Endodermal cell (in vitro differentiated cells): ENCODE data around the gene MAPKAPK2. TPM values are rescaled to one million over a fixed set of nuclear protein-coding genes. Genes with fewer than 3 reads are reported as not detected.
"Not testable (repeated sequence)": the region's sequence is repeated elsewhere in the genome, so short reads cannot be mapped to it uniquely, and the experiment has no call there.

ENCODE experiments used
- DNase-seq: peaks from one replicate; pipeline ENCODE4 v3.0.0-alpha.2; 2017
- H3K27ac ChIP-seq: 2 replicates; pipeline ENCODE4 v1.5.1; 2013; ENCODE audit warnings: mild to moderate bottlenecking, low read depth, low read length, moderate library complexity
- H3K27me3 ChIP-seq: 2 replicates; pipeline ENCODE4 v1.6.1; 2013; ENCODE audit warnings: mild to moderate bottlenecking, low read length, moderate library complexity; ENCODE audit not compliant: insufficient read depth, control insufficient read depth, poor library complexity, severe bottlenecking
- H3K36me3 ChIP-seq: 2 replicates; pipeline ENCODE4 v1.7.0; 2013; ENCODE audit warnings: mild to moderate bottlenecking, low read length, moderate library complexity; ENCODE audit not compliant: control insufficient read depth, insufficient read depth
- H3K4me1 ChIP-seq: one replicate; pipeline ENCODE4 v1.7.0; 2013; ENCODE audit warnings: low read length; ENCODE audit not compliant: control insufficient read depth, insufficient read depth
- H3K4me3 ChIP-seq: 2 replicates; pipeline ENCODE4 v1.5.1; 2013; ENCODE audit warnings: mild to moderate bottlenecking, low read length, moderate library complexity
- H3K9ac ChIP-seq: 2 replicates; pipeline ENCODE4 v1.6.1; 2013; ENCODE audit warnings: mild to moderate bottlenecking, low read length, moderate library complexity; ENCODE audit not compliant: poor library complexity, severe bottlenecking; ENCODE audit errors: extremely low read depth
- H3K9me3 ChIP-seq: 2 replicates; pipeline ENCODE4 v1.6.1; 2013; ENCODE audit warnings: mild to moderate bottlenecking, low read length, moderate library complexity; ENCODE audit not compliant: control insufficient read depth
- H3K27ac Mint-ChIP-seq: 2 replicates; pipeline ENCODE4 v1.8.0; 2020; ENCODE audit warnings: mixed read lengths
- H3K27me3 Mint-ChIP-seq: 2 replicates; pipeline ENCODE4 v1.8.0; 2021; ENCODE audit warnings: mild to moderate bottlenecking, mixed read lengths; ENCODE audit not compliant: insufficient read depth
- H3K36me3 Mint-ChIP-seq: 2 replicates; pipeline ENCODE4 v1.8.0; 2020; ENCODE audit warnings: low read depth, mixed read lengths
- H3K4me1 Mint-ChIP-seq: 2 replicates; pipeline ENCODE4 v1.8.0; 2020; ENCODE audit warnings: mixed read lengths
- H3K4me3 Mint-ChIP-seq: 2 replicates; pipeline ENCODE4 v1.8.0; 2020; ENCODE audit warnings: mild to moderate bottlenecking, moderate library complexity, mixed read lengths
- H3K9me3 Mint-ChIP-seq: 2 replicates; pipeline ENCODE4 v1.8.0; 2020; ENCODE audit warnings: mild to moderate bottlenecking, mixed read lengths
- WGBS, 2 experiments: methylation state at CpG; one replicate each; pipeline versions ENCODE4 v1.1.5 to v1.1.7; 2013; ENCODE audit warnings: missing lambda C conversion rate in 2 of 2, mixed read lengths in 1 of 2; ENCODE audit not compliant: insufficient coverage in 1 of 2, insufficient read length in 1 of 2; 5-methylcytosine and 5-hydroxymethylcytosine counted together
- total RNA-seq, 2 donors: library from RNA; stranded (reverse); fragmentation: NEBNext Ultra II Directional in 1 of 2; extraction: Animal tissue kit (Norgen Biotek cat#: 25700) in 1 of 2; gene quantifications; 2 replicates in 1 of 2; 3 replicates in 1 of 2; pipeline ENCODE4 v1.2.1, GENCODE V29; 2021
- TF ChIP-seq, protein P1 (sequence below): fragments of 200-600 bp; sonication (generic); conservative IDR thresholded peaks from 2 replicates; pipeline ENCODE4 v1.5.0; 2021; ENCODE audit warnings: antibody characterized with exemption, mild to moderate bottlenecking

The MAPKAPK2 gene
- total RNA-seq, 2 donors from 2014 or later: 72.8 to 79.7 TPM

DNA sequence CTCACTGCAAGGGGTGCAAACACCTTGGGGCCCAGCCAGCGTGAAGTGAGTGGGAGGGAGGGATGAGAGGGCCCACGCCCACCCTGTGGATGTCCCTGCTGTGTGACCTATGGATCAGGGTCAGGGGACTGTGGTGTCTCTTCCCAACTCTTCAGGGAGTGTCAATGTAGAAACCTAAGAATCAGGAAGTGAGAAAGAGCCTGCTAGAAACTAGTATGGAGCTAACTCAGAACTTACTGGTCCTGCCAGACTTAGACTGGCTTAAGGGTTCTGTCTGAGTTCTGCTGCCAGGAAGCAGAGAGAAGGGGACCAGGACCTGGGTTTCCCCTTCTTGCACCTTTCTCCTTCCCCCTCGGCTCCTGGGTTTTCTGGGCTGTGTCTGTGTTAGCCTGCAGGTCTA lies 89.4 kb downstream of the MAPKAPK2 start:
- peaks cover 7% of the 10 kb centered on the region for H3K4me1 ChIP-seq
- Mint-ChIP-seq H3K4me3 (no peak overlapping the region), H3K27ac (no peak overlapping the region), H3K4me1 (peaks cover 26% of the 10 kb centered on the region), H3K27me3 (peaks cover 15% of the 10 kb centered on the region), H3K9me3 (no peaks in the 10 kb centered on the region), H3K36me3 (no peaks in the 10 kb centered on the region)
- TF ChIP-seq, protein P1, sequence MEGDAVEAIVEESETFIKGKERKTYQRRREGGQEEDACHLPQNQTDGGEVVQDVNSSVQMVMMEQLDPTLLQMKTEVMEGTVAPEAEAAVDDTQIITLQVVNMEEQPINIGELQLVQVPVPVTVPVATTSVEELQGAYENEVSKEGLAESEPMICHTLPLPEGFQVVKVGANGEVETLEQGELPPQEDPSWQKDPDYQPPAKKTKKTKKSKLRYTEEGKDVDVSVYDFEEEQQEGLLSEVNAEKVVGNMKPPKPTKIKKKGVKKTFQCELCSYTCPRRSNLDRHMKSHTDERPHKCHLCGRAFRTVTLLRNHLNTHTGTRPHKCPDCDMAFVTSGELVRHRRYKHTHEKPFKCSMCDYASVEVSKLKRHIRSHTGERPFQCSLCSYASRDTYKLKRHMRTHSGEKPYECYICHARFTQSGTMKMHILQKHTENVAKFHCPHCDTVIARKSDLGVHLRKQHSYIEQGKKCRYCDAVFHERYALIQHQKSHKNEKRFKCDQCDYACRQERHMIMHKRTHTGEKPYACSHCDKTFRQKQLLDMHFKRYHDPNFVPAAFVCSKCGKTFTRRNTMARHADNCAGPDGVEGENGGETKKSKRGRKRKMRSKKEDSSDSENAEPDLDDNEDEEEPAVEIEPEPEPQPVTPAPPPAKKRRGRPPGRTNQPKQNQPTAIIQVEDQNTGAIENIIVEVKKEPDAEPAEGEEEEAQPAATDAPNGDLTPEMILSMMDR: no peak
- no peaks in the 10 kb centered on the region for H3K27me3 ChIP-seq
- H3K36me3 ChIP-seq: no peaks in the 10 kb centered on the region
- H3K4me3 ChIP-seq: no peak overlapping the region
- H3K9ac ChIP-seq: no peak overlapping the region
- no peak for DNase-seq
- no peaks in the 10 kb centered on the region for H3K9me3 ChIP-seq
- no peak overlapping the region for H3K27ac ChIP-seq
- WGBS, 2 experiments: 87 to 100% methylated on average over 1 to 3 of the region's 3 CpGs

DNA sequence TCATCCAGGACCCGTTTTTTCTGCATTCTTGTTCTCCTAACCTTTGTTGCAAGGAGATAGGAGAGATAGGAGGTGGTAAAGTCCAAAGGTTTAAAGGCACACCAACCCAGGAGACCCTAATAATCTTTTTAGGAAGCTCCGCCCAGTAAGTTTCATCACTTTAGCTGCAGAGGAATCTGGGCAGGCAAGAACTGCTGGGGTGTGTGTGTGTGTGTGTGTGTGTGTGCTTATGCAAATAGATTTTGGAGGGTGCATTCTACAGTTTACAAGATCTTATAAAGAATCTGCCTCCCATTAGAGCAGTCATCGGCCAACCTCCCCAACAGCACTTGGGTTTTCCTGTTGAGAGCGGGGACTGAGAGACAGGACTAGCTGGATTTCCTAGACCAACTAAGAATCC lies 91.5 kb downstream of the MAPKAPK2 start:
- peaks cover 14% of the 10 kb centered on the region for H3K27me3 Mint-ChIP-seq
- no peak overlapping the region for H3K27ac ChIP-seq
- no peaks in the 10 kb centered on the region for H3K36me3 ChIP-seq
- H3K9me3 Mint-ChIP-seq: no peaks in the 10 kb centered on the region
- no peaks in the 10 kb centered on the region for H3K27me3 ChIP-seq
- TF ChIP-seq, protein P1: no peak
- no peaks in the 10 kb centered on the region for H3K36me3 Mint-ChIP-seq
- peaks cover 15% of the 10 kb centered on the region for H3K4me1 Mint-ChIP-seq
- WGBS, 2 experiments: 81 to 100% methylated on average over 1 to 4 of the region's 4 CpGs
- no peak overlapping the region for H3K4me3 Mint-ChIP-seq
- H3K27ac Mint-ChIP-seq: no peak overlapping the region
- no peaks in the 10 kb centered on the region for H3K9me3 ChIP-seq
- H3K4me3 ChIP-seq: peak overlapping the region; percentile 62
- peaks cover 7% of the 10 kb centered on the region for H3K4me1 ChIP-seq
- H3K9ac ChIP-seq: no peak overlapping the region
- DNase-seq: peak; percentile 69

DNA sequence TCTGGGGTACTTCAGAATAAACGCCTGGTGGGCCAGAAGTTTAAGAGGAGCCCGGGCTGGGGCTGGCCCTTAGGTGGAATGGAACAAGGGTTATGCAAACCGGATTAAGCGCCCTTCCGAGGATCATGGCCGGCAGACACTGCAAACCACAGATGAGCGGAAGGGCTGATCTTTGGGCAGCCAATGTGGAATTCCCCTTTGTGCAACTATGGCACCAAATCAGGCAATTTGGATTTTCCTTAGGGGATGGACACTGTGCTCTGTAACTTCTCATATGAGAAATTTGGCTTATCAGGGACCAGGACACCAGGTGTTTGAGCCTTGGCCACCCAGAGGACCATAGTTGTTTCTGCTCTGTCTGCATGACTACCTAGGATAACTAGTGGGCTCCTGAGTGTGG lies 93.3 kb downstream of the MAPKAPK2 start:
- Mint-ChIP-seq H3K9me3 (no peaks in the 10 kb centered on the region), H3K36me3 (no peaks in the 10 kb centered on the region), H3K4me3 (no peak overlapping the region), H3K4me1 (peaks cover 14% of the 10 kb centered on the region), H3K27ac (no peak overlapping the region), H3K27me3 (peaks cover 3% of the 10 kb centered on the region)
- Histone ChIP-seq H3K27me3 (no peaks in the 10 kb centered on the region), H3K4me3 (no peak overlapping the region), H3K4me1 (peaks cover 7% of the 10 kb centered on the region), H3K9me3 (no peaks in the 10 kb centered on the region), H3K36me3 (no peaks in the 10 kb centered on the region), H3K9ac (no peak overlapping the region), H3K27ac (no peak overlapping the region)
- WGBS, 2 experiments: 81 to 98% methylated on average over 6 to 7 of the region's 7 CpGs
- no peak for DNase-seq
- TF ChIP-seq, protein P1: no peak

DNA sequence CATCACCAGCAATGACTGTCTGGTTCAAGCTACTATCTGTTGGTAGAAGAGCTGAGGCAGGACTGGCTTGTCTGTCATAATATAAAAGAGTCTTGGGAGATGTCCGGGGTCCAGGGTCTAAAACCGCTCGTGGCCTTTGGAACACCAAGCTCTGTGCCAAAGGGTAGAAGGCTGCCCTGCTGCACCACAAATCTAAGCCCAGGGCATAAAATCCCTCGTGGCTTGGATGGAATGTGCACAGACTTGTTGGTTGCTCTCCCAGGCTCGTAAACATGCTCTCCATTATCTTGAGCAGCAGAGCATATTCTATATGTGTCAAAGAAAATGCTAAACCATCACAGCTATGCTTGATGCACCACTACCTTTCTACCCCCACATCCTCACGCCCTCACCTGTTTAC lies 94.2 kb downstream of the MAPKAPK2 start:
- H3K36me3 Mint-ChIP-seq, H3K4me1 ChIP-seq, H3K9ac ChIP-seq, H3K4me3 Mint-ChIP-seq, H3K27ac ChIP-seq, H3K27ac Mint-ChIP-seq, H3K36me3 ChIP-seq, H3K27me3 ChIP-seq, H3K4me3 ChIP-seq, H3K9me3 Mint-ChIP-seq, H3K9me3 ChIP-seq, H3K27me3 Mint-ChIP-seq, DNase-seq: not testable (repeated sequence)
- 91 to 96% methylated on average over 6 of the region's 6 CpGs for WGBS, 2 experiments
- H3K4me1 Mint-ChIP-seq: peaks cover 14% of the 10 kb centered on the region
